ENCODE data around the gene FUT2. TPM values are rescaled to one million over a fixed set of nuclear protein-coding genes. Genes with fewer than 3 reads are reported as not detected.

Gene FUT2
- total and polyA plus RNA-seq, 2 of the 13 experiments (the other 11 are each of a cell fraction or from before 2014, with no cell fraction given): 0.07 TPM; not detected in 1

DNA sequence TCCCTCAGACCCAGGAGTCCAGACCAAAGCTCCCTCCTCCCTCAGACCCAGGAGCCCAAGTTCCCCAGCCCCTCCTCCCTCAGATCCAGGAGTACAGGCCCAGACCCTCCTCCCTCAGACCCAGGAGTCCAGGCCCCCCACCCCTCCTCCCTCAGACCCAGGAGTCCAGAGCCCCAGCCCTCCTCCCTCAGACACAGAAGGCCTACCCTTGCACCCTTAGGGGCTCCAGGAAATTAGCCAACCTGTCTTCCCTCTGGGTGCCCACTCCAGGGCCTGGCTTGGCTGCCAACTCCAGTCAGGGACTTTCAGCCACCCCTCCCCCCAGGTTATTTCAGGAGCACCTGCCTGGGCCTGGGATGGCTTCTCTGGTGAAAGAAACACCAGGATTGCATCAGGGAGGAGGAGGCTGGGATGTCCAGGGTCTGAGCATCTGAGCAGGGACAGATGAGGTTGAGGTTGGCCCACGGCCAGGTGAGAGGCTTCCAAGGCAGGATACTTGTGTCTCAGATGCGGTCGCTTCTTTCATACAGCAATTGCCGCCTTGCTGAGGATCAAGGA, 59.4 kb downstream of the FUT2 start, which contains the start of gene FGF21:
TSS of gene FGF21 (plus strand) at position 441 of the 558 bp plus-strand sequence. CDS start 713 bp downstream, outside the sequence.
- Histone ChIP-seq H3K9ac (ENCODE audit: insufficient read depth, low read depth, low read length) (peak within 1 kb of the TSS; percentile 13; the same call in 1 of the 2 replicates), H3K4me2 (ENCODE audit: low read depth, low read length) (peak within 1 kb of the TSS; percentile 20; the same call in 1 of the 2 replicates), H3K4me3 (replicated peaks in 1 of 3; ENCODE audit: insufficient read depth in 1 of 3, low read depth in 2 of 3, low read length in 3 of 3) (no peak within 1 kb of the TSS), H2AFZ (ENCODE audit: low read length) (no peak within 1 kb of the TSS), H3K79me2 (ENCODE audit: insufficient read depth, low read length) (no peaks in the 10 kb centered on the region), H4K20me1 (ENCODE audit: insufficient read depth, low read length) (no peaks in the 10 kb centered on the region), H3K4me1 (ENCODE audit: insufficient read depth, low read length) (peaks cover 47% of the 10 kb centered on the region), H3K27me3 (ENCODE audit: control insufficient read depth in 1 of 2, insufficient read depth in 2 of 2, low read length in 2 of 2) (no peaks in the 10 kb centered on the region), H3K36me3 (replicated peaks in 1 of 2; ENCODE audit: control insufficient read depth in 1 of 2, insufficient read depth in 2 of 2, low read length in 2 of 2) (no peaks in the 10 kb centered on the region), H3K27ac (ENCODE audit: extremely low read length, insufficient read depth, low read length) (no peak within 1 kb of the TSS), H3K9me3 (ENCODE audit: low read length) (no peaks in the 10 kb centered on the region)
- DNase-seq (ENCODE audit: low spot score) (no peak), ATAC-seq (no peak), FAIRE-seq (no peak)
- in situ Hi-C loops (cut with HindIII; ENCODE audit: extremely low pct_ligation_motif_present, low pct_unique_long_range_greater_than_20kb): no loop called here
- BruUV-seq (replicated peaks): no TSS peak
- ChIA-PET POLR2A (no interaction called here), CTCF (ENCODE audit: low intra/inter-chr PET ratio, low total read pairs) (no interaction called here)
- intact Hi-C loops (cut with micrococcal nuclease; ENCODE audit: unreplicated experiment): loop anchor here (2.0 kb wide), 1 partner anchor 18 kb away; no protein-coding TSS in a partner anchor
- WGBS (ENCODE audit: low lambda C conversion rate): 17% methylated on average over 1 of the region's 4 CpGs
- TF ChIP-seq FOXA3 (CRISPR knock-in tag; IDR thresholded peaks at IDR 0.05) (peak; percentile 33; the same call in 1 of the 2 replicates), ZSCAN22 (CRISPR knock-in tag; IDR thresholded peaks at IDR 0.05) (peak; percentile 96), ZNF652 (CRISPR knock-in tag; IDR thresholded peaks at IDR 0.05; ENCODE audit: borderline replicate concordance, low read depth) (no peak), ATM (IDR thresholded peaks at IDR 0.05; ENCODE audit: borderline replicate concordance) (no peak), ZNF10 (CRISPR knock-in tag; IDR thresholded peaks at IDR 0.05; ENCODE audit: borderline replicate concordance, low read depth) (no peak), SMAD3 (CRISPR knock-in tag; IDR thresholded peaks at IDR 0.05) (no peak), DPF2 (CRISPR knock-in tag; IDR thresholded peaks at IDR 0.05; ENCODE audit: borderline replicate concordance, low read depth) (no peak), RCOR2 (CRISPR knock-in tag; IDR thresholded peaks at IDR 0.05) (no peak), FOXK1 (CRISPR knock-in tag; IDR thresholded peaks at IDR 0.05; ENCODE audit: borderline replicate concordance, low read depth) (peak; percentile 35; the same call in 1 of the 2 replicates), ZNF333 (CRISPR knock-in tag; IDR thresholded peaks at IDR 0.05; ENCODE audit: borderline replicate concordance) (no peak), ZNF570 (CRISPR knock-in tag; IDR thresholded peaks at IDR 0.05; ENCODE audit: borderline replicate concordance) (no peak), ZNF879 (CRISPR knock-in tag; IDR thresholded peaks at IDR 0.05) (no peak), ZNF562 (CRISPR knock-in tag; IDR thresholded peaks at IDR 0.05; ENCODE audit: borderline replicate concordance) (no peak), TCF12 (IDR thresholded peaks at IDR 0.05) (no peak), TCF12 (CRISPR knock-in tag; IDR thresholded peaks at IDR 0.05) (no peak)
- TF ChIP-seq, protein P1, sequence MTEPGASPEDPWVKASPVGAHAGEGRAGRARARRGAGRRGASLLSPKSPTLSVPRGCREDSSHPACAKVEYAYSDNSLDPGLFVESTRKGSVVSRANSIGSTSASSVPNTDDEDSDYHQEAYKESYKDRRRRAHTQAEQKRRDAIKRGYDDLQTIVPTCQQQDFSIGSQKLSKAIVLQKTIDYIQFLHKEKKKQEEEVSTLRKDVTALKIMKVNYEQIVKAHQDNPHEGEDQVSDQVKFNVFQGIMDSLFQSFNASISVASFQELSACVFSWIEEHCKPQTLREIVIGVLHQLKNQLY (CRISPR knock-in tag; IDR thresholded peaks at IDR 0.05): no peak
- TF ChIP-seq, protein P2, sequence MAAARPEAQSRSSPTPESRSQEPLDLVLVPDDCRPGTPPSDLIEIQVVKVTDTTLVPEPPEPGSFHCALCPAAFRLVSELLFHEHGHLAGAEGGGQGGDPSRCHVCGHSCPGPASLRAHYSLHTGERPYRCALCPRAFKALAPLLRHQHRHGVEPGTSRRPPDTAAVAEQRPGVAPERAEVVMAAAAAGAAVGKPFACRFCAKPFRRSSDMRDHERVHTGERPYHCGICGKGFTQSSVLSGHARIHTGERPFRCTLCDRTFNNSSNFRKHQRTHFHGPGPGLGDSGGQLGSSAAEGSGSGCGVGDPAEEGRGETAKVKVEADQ (CRISPR knock-in tag; IDR thresholded peaks at IDR 0.05; ENCODE audit: borderline replicate concordance): no peak
- TF ChIP-seq, protein P3, sequence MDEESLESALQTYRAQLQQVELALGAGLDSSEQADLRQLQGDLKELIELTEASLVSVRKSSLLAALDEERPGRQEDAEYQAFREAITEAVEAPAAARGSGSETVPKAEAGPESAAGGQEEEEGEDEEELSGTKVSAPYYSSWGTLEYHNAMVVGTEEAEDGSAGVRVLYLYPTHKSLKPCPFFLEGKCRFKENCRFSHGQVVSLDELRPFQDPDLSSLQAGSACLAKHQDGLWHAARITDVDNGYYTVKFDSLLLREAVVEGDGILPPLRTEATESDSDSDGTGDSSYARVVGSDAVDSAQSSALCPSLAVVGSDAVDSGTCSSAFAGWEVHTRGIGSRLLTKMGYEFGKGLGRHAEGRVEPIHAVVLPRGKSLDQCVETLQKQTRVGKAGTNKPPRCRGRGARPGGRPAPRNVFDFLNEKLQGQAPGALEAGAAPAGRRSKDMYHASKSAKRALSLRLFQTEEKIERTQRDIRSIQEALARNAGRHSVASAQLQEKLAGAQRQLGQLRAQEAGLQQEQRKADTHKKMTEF (CRISPR knock-in tag; IDR thresholded peaks at IDR 0.05): no peak
- TF ChIP-seq, protein P4, sequence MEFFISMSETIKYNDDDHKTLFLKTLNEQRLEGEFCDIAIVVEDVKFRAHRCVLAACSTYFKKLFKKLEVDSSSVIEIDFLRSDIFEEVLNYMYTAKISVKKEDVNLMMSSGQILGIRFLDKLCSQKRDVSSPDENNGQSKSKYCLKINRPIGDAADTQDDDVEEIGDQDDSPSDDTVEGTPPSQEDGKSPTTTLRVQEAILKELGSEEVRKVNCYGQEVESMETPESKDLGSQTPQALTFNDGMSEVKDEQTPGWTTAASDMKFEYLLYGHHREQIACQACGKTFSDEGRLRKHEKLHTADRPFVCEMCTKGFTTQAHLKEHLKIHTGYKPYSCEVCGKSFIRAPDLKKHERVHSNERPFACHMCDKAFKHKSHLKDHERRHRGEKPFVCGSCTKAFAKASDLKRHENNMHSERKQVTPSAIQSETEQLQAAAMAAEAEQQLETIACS (CRISPR knock-in tag; IDR thresholded peaks at IDR 0.05): no peak
- TF ChIP-seq, protein P5, sequence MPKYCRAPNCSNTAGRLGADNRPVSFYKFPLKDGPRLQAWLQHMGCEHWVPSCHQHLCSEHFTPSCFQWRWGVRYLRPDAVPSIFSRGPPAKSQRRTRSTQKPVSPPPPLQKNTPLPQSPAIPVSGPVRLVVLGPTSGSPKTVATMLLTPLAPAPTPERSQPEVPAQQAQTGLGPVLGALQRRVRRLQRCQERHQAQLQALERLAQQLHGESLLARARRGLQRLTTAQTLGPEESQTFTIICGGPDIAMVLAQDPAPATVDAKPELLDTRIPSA (CRISPR knock-in tag; IDR thresholded peaks at IDR 0.05; ENCODE audit: borderline replicate concordance): no peak
